Activated naive CD4-positive, alpha-beta T cell treated with anti-CD3 and anti-CD28 coated beads, Interleukin-2, amount 10 ng/mL, durations not matched to agents 7 days and 5 days (primary cell): ENCODE measurements around the gene CSNK1A1.

ENCODE experiments used
- CTCF ChIA-PET: fragments of 350-600 bp; sonication (Branson Sonifier 250); formaldehyde crosslinking; loops from one replicate; lab custom pipeline; 2021; ENCODE audit warnings: antibody characterized with exemption; lab: Charles Lee
- DNase-seq: peaks from one replicate; pipeline ENCODE4 v3.0.0-alpha.2; 2020
- H3K27ac Mint-ChIP-seq: one replicate; pipeline ENCODE4 v1.8.0; 2021; ENCODE audit warnings: mild to moderate bottlenecking, moderate library complexity, mixed read lengths
- H3K27me3 Mint-ChIP-seq: one replicate; pipeline ENCODE4 v1.8.0; 2021; ENCODE audit warnings: mild to moderate bottlenecking, mixed read lengths
- H3K36me3 Mint-ChIP-seq: one replicate; pipeline ENCODE4 v1.8.0; 2021; ENCODE audit warnings: mixed read lengths
- H3K4me1 Mint-ChIP-seq: one replicate; pipeline ENCODE4 v1.8.0; 2021; ENCODE audit warnings: mixed read lengths
- H3K4me3 Mint-ChIP-seq: one replicate; pipeline ENCODE4 v1.8.0; 2021; ENCODE audit warnings: mild to moderate bottlenecking, moderate library complexity, mixed read lengths
- H3K9me3 Mint-ChIP-seq: one replicate; pipeline ENCODE4 v1.8.0; 2021; ENCODE audit warnings: mixed read lengths

CSNK1A1 gene

DNA sequence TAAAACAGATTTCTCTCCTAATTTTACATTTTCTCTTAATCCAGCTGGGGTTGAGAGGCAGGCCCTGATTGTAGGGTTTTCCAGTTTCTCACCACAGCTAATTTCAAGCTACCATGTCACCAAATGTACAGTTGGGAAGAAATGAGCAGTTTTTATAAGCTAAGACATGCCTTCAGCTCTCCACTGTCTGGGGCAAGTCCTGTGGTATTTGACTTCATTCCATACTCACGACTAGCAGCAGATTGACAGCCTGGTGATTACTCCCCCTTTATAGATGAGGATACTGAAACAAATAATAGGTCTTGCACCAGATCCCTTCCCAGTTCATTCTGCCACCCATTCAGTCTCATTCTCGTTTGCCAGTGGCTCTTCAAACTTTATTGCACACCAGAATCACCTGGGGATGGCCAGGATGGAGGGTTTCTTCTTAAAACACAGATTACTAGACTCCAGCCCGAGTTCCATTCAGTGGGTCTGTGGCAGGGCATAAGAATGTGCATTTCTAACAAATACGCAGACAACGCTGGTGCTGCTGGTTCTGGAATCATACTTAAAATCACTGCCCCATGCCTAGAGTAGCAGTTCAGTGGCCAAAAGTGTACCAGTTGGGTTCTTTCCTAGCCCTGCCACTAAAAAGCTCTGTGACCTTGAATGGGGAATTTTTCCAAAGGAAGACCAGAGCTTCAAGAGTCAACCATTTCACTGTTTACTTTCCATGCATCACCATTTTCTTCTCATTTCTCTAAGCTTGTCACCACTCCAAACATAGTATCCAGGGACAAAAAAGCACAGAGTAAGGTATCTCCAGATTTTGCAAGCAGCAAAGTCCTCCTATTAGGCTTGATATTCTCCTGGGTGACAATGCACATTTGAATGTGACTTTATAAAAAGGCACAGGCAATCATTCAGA, 64.3 kb downstream of the CSNK1A1 start:
- CTCF ChIA-PET = interaction anchor here (1.0 kb wide), 1 partner anchor 45 kb away, joined by 3 read pairs; no protein-coding TSS in a partner anchor
- Mint-ChIP-seq H3K9me3 (no peaks in the 10 kb centered on the region), H3K27me3 (peaks cover 35% of the 10 kb centered on the region), H3K27ac (no peak overlapping the region), H3K36me3 (no peaks in the 10 kb centered on the region), H3K4me3 (no peak overlapping the region), H3K4me1 (no peaks in the 10 kb centered on the region)
- DNase-seq = no peak

DNA sequence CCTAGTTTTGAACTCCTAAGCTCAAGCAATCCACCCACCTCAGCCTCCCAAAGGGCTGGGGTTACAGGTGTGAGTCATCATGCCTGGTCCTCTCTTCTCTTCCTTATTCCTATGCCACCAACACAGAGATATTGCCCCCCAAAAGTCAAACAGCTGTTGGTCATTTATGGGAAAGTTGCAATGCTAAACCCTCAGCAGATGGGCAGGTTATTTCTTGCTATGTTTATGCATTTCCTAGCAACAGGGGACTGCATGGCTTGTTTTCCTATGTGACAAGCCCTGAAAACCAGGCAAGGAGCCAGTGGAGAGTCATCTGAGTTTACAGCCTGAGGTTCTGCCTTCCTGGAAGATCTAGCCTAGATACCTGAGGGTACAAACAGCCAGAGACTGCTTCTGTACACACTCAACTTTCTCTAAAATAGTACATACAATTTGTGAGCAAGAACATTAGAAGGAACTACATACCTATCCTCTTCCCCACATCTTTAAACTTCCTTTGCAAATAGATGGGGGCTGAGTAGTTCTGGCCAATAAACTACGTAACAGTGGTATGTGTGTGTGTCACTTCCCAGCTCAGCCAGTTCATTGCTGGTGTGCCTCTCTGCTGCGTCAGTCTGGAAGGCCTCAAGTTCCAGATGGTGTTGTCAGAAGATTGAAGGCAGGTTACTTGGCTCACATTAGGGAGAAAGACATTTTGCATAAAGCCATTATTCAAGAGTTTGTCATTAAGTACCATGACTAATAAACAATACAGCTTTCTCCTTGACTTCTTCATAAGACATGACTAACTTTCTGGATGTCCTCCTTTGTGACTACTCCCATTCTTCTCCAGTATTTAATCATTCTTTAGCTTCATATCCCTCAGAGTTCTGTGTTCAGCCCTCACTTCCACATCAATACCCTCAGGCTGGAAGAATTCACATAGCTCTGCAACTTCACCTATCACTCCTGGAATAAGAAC, 65.3 kb downstream of the CSNK1A1 start:
- Mint-ChIP-seq H3K9me3 (no peaks in the 10 kb centered on the region), H3K4me1 (no peaks in the 10 kb centered on the region), H3K27ac (no peak overlapping the region), H3K27me3 (peaks cover 45% of the 10 kb centered on the region), H3K4me3 (no peak overlapping the region), H3K36me3 (no peaks in the 10 kb centered on the region)
- no peak for DNase-seq
- CTCF ChIA-PET = interaction anchor here (1.0 kb wide), 1 partner anchor 44 kb away, joined by 3 read pairs; no protein-coding TSS in a partner anchor

DNA sequence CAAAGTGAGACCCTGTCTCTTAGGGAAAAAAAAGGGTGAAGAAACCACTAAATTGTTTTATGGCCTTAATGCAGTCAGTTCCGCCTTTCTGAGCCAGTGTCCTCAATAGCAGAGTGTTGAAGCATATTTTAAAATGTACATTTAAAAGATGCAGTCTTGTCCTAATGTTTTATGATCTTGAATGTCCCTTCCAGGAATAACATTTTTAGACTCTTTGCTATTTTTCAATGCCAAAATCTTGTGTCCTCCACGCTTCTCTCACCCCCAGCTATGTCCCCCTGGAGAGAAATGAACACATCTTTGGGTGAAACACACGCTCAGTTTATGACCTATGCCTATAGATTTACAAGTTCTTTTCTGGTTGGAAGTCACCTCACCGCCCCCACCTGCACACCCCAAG, 69.8 kb downstream of the CSNK1A1 start:
- no peak overlapping the region for H3K4me3 Mint-ChIP-seq
- peaks cover 38% of the 10 kb centered on the region for H3K27me3 Mint-ChIP-seq
- CTCF ChIA-PET = no interaction called here
- H3K9me3 Mint-ChIP-seq = no peaks in the 10 kb centered on the region
- no peaks in the 10 kb centered on the region for H3K36me3 Mint-ChIP-seq
- no peaks in the 10 kb centered on the region for H3K4me1 Mint-ChIP-seq
- DNase-seq = no peak
- H3K27ac Mint-ChIP-seq = no peak overlapping the region

DNA sequence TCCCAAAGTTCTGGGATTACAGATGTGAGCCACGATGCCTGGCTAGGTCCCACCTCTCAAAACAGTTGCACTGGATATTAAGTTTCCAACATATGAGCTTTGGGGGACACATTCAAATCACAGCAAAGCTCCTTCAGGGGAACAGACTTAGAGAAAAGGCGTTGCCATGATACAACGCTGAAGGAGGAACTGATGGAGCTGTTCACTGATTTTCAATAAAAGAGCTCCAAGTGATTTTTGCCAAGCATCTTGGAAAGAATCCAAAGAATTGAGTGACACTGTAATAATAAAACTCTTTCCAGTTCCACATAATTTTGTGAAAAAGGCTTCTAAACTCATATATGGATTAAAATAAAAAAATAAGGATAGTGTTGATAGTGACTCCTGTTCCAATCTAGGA, 72.5 kb downstream of the CSNK1A1 start:
- peaks cover 35% of the 10 kb centered on the region for H3K27me3 Mint-ChIP-seq
- no peaks in the 10 kb centered on the region for H3K4me1 Mint-ChIP-seq
- H3K36me3 Mint-ChIP-seq = no peaks in the 10 kb centered on the region
- no peaks in the 10 kb centered on the region for H3K9me3 Mint-ChIP-seq
- no peak overlapping the region for H3K4me3 Mint-ChIP-seq
- no peak for DNase-seq
- CTCF ChIA-PET = interaction anchor here (1.1 kb wide), 1 partner anchor 12 kb away, joined by 3 read pairs; no protein-coding TSS in a partner anchor
- no peak overlapping the region for H3K27ac Mint-ChIP-seq

DNA sequence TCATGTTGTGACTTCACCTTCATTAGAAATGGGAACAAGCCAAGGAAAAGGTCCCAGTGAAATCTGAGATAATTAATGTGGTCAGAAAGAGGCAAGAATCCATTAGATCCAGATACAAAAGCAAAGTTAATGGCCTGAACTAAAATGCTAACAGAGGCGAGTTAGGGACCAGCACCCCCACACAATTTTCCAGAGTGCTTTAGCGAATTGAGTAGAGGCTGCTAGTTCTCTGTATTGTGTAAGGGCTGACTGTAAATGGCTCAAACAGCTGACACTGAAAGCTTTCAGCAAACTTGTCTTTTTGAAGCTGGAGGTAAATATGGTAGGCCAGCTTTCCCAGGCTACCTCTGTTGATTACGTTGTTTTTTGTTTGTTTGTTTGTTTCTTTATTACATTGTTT, 75.5 kb downstream of the CSNK1A1 start:
- Mint-ChIP-seq H3K27ac (no peak overlapping the region), H3K4me1 (no peaks in the 10 kb centered on the region), H3K4me3 (no peak overlapping the region), H3K36me3 (no peaks in the 10 kb centered on the region), H3K9me3 (no peaks in the 10 kb centered on the region), H3K27me3 (peaks cover 16% of the 10 kb centered on the region)
- CTCF ChIA-PET = interaction anchor here (1.2 kb wide), 1 partner anchor 32 kb away, joined by 3 read pairs; no protein-coding TSS in a partner anchor
- DNase-seq = no peak

DNA sequence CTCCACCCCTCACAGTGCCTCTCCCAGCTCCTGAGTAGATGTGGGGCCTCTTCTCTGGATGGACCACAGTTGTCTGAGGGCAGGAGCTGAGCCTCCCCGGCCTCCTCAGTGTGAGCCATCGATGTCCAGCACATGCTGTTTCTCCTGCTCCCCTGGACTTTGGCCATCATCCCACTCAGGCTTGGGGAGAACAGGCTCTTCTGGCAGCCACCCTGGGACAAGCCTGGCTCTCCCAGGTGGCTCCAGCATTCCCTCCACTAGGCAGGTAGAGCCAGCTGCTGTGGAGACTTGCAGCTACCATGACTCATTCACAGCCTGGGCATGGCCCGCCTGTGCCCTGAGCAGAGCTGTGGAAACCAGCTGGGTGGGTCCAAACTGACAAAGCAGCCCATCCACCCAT, 77.0 kb downstream of the CSNK1A1 start:
- Mint-ChIP-seq H3K27ac (no peak overlapping the region), H3K4me3 (no peak overlapping the region), H3K36me3 (no peaks in the 10 kb centered on the region), H3K4me1 (no peaks in the 10 kb centered on the region), H3K9me3 (no peaks in the 10 kb centered on the region), H3K27me3 (peaks cover 13% of the 10 kb centered on the region)
- CTCF ChIA-PET = interaction anchor here (0.9 to 1.3 kb wide), 3 partner anchors 33 to 144 kb away, joined by 3 to 4 read pairs (median 3); no protein-coding TSS in a partner anchor
- DNase-seq = no peak

DNA sequence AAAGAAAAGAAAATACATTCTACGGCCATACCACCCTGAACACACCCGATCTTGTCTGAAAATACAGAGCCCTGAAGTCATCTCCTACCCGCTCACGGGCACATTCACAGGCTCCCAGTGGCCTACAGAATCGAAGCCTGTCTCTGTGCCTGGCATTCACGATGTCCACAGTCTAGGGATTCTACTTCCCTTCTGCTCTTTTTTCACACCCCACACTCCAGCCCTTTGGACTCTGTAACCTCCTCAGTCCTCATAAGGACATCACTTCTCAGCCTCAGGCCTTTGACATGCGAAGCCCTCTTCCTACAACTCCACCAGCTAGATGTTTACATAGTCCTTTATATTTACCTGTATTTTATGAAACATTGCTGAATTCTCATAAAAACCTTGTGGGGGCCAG, 77.8 kb downstream of the CSNK1A1 start:
- Mint-ChIP-seq H3K27me3 (peaks cover 12% of the 10 kb centered on the region), H3K4me3 (no peak overlapping the region), H3K4me1 (no peaks in the 10 kb centered on the region), H3K9me3 (no peaks in the 10 kb centered on the region), H3K36me3 (no peaks in the 10 kb centered on the region), H3K27ac (no peak overlapping the region)
- CTCF ChIA-PET = interaction anchor here (0.9 kb wide), 1 partner anchor 143 kb away, joined by 3 read pairs; no protein-coding TSS in a partner anchor
- DNase-seq = no peak

DNA sequence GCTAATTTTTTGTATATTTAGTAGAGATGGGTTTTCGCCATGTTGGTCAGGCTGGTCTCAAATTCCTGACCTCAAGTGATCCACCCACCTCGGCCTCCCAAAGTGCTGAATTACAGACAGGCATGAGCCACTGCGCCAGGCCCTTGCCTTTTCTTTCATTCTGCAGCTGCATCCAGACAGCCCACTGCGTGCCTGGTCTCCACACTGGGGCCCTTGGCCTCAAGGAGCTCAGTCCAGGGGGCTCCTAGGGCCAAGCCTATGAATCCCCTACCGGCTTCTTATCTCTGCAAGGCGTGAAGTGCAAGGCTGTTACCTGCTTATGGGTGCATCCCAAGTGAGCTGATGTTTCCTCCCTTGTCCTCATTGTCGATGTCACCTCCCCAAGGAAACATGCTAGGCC, 78.8 kb downstream of the CSNK1A1 start:
- no peak overlapping the region for H3K4me3 Mint-ChIP-seq
- peaks cover 4% of the 10 kb centered on the region for H3K27me3 Mint-ChIP-seq
- no peaks in the 10 kb centered on the region for H3K36me3 Mint-ChIP-seq
- H3K9me3 Mint-ChIP-seq = no peaks in the 10 kb centered on the region
- DNase-seq = no peak
- CTCF ChIA-PET = interaction anchor here (0.9 kb wide), 1 partner anchor 27 kb away, joined by 3 read pairs; no protein-coding TSS in a partner anchor
- H3K4me1 Mint-ChIP-seq = no peaks in the 10 kb centered on the region
- no peak overlapping the region for H3K27ac Mint-ChIP-seq

DNA sequence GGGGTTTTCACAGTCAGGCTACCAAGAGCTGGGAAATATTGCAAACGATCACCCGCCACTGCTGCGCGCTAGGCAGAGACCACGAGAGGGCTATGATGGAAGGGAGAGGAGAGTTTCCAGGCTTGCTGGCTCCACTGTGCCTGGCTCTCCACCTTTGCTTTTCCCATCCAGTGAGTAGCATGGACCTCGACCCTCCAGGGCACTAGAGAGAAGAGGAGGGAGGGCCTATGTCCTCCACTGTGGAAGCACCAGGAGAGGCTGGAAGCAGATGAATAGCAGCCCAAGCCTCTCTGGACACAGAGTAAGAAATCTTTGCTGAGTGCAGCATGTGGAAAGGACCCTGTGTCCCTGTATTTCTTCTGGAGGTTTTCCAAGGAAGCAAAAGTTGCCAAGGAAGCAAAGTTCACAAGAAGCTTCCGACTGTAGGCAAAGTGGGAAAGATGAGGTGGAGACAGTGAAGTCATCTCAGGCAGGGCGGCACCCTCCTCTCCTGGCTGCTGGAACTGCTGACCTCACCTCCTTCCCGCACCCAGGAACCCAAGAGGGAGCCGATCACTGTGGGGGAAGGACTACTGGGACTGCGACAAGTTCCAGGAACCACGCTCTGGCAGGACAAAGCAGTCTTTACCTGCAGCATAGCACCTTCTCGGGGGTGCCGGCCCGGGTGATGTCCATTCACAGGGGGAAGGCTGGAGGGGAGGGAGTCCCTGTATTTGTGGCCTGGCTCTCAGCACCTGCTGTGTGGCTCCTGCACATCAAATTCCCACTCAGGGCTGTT, 79.6 kb downstream of the CSNK1A1 start:
- DNase-seq = no peak
- Mint-ChIP-seq H3K27me3 (peaks cover 4% of the 10 kb centered on the region), H3K4me3 (no peak overlapping the region), H3K36me3 (no peaks in the 10 kb centered on the region), H3K9me3 (no peaks in the 10 kb centered on the region), H3K27ac (no peak overlapping the region), H3K4me1 (no peaks in the 10 kb centered on the region)
- CTCF ChIA-PET = interaction anchor here (0.9 kb wide), 1 partner anchor 26 kb away, joined by 3 read pairs; no protein-coding TSS in a partner anchor

DNA sequence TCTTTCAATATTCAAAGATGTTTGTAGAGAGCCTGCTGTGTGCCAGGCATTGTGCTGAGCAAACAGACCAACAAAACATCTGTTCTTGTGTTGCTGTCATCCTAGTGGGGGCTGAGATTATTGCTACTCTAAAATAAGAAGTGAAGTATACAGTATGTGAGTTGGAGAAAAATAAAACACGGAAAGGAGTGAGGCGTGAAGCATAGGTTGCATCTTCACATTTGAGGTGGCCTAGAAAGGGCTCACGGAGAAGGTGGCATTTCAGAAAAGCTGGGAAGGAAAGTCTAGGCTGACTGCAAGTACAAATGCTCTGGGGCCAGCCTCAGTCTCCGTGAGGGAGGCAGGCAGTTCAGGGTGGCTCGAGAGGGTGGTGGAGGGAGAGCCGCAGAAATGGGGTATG, 80.3 kb downstream of the CSNK1A1 start:
- no peaks in the 10 kb centered on the region for H3K4me1 Mint-ChIP-seq
- H3K27me3 Mint-ChIP-seq = peaks cover 11% of the 10 kb centered on the region
- H3K36me3 Mint-ChIP-seq = no peaks in the 10 kb centered on the region
- CTCF ChIA-PET = no interaction called here
- H3K27ac Mint-ChIP-seq = no peak overlapping the region
- DNase-seq = no peak
- no peaks in the 10 kb centered on the region for H3K9me3 Mint-ChIP-seq
- no peak overlapping the region for H3K4me3 Mint-ChIP-seq

DNA sequence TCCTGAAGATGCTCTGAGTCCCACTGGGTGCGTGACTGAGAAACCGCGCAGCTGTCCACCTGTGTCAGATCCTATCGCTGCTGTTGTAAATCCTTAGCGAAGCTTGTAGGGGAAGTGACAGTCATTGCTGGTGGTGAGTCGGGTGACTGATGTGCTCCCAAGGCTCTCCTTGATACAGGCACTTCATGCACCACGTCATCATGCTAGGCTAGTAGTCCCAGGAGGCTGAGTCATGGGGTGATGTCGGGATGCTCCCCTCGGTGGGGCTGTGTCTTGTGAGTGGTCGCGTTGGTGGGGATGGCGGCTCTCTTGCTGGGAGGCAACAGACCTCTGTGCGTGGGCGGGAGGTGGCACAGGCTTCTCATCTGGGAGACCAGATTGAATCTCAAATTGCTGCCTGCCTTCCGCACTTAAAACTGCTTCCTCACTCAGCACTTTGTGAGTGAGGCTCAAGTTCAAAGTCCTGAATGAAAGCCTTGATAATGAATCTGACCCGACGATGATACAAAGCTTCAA, 84.7 kb downstream of the CSNK1A1 start:
- no peak overlapping the region for H3K4me3 Mint-ChIP-seq
- no peaks in the 10 kb centered on the region for H3K36me3 Mint-ChIP-seq
- H3K27ac Mint-ChIP-seq = no peak overlapping the region
- no peaks in the 10 kb centered on the region for H3K4me1 Mint-ChIP-seq
- H3K9me3 Mint-ChIP-seq = no peaks in the 10 kb centered on the region
- peaks cover 13% of the 10 kb centered on the region for H3K27me3 Mint-ChIP-seq
- CTCF ChIA-PET = interaction anchor here (0.9 to 1.4 kb wide), 3 partner anchors 12 to 24 kb away, joined by 3 read pairs; no protein-coding TSS in a partner anchor
- no peak for DNase-seq

DNA sequence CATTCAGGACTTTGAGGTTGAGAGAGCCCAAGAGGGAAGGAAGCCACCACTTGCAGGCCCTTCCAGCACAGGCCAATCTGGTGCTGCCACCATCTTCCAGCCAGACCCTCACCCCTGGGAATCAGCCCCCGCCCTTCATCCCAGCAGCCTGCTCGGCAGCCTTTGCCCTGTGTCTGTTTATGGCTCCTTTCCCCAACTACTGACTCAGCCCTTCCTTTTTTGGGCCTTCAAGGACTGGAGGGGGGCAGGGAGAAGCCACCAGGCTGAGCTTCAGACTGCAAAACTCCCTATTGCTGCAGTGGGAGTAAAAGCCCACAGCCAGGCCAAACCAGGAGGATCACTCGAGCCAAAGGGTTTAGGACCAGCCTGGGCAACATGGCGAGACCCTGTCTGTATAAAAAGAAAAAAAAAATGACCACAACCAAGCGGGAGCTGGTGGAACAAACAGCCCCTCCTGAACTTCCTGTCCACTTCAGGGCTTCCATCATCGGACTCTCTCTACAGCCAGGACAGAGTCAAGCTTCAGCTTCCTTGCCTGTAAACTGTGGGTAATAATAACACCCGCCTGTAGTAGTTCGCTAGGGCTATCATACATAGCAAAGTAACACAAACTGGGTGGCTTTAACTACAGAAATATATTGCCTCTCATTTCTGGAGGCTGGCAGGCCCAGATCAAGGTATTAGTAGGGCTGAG, 86.3 kb downstream of the CSNK1A1 start:
- CTCF ChIA-PET = interaction anchor here (1.4 kb wide), 1 partner anchor 97 kb away, joined by 3 read pairs; no protein-coding TSS in a partner anchor
- Mint-ChIP-seq H3K9me3 (no peaks in the 10 kb centered on the region), H3K27ac (no peak overlapping the region), H3K4me3 (no peak overlapping the region), H3K27me3 (peaks cover 13% of the 10 kb centered on the region), H3K36me3 (no peaks in the 10 kb centered on the region), H3K4me1 (no peaks in the 10 kb centered on the region)
- no peak for DNase-seq
